GM21825 (cell line): Measurements from ENCODE around the gene FNDC3B.

Experiments
- ATAC-seq: cut with Tn5 transposase; IDR thresholded peaks from one replicate; pipeline ENCODE4 v1.9.1; 2021; ENCODE audit warnings: mild to moderate bottlenecking, moderate library complexity; ENCODE audit not compliant: unreplicated experiment

The FNDC3B gene

DNA sequence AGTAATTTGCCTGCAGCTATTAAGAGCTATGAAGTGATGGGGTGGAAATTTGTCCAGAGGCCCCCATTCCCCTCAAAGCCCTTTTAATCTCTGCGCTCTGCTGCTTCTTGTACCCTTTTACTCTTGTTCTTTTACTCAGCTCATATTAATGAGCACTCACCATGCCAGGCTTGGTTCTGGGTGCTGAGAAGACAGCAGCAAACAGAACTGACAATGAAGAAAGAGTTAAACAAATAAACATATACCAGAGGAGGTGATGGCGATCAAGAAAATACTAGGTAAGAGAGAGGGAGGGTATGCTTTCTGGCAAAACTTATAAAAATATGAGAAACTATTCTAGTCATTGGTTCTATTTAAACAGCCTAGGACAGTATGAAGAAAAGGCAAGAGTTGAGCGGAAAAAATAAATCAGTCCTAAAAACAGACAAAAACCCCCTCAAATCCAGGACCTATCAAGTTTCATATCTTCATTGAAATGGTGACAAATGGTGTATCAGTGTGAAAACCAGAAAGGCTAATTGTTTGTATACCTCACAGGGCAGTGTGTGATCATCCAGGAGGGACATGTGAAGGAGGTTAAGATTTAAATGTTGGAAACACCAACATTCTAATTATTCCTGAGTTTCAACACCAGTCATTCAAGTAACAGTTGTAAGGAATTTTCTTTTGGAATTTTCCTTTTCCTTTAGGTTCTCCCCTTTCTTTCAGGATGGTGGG is 144.9 kb downstream of the FNDC3B start:
- no peak for ATAC-seq

GRCh38 chr3:172185907-172186306 is 146.5 kb downstream of the FNDC3B start:
- ATAC-seq = no peak

- ATAC-seq = no peak
These were observed 147.2 kb downstream of the FNDC3B start for GRCh38 chr3:172186607-172187006.

- ATAC-seq = no peak
These were observed 148.1 kb downstream of the FNDC3B start for GRCh38 chr3:172187511-172187910.

- ATAC-seq = no peak
These were observed 149.1 kb downstream of the FNDC3B start for GRCh38 chr3:172188511-172188910.

- ATAC-seq = no peak
These were observed 149.8 kb downstream of the FNDC3B start for GRCh38 chr3:172189213-172189612.

- no peak for ATAC-seq
These were observed 150.7 kb downstream of the FNDC3B start for GRCh38 chr3:172189987-172190603.

GRCh38 chr3:172190980-172191379 is 151.6 kb downstream of the FNDC3B start:
- ATAC-seq = no peak

DNA sequence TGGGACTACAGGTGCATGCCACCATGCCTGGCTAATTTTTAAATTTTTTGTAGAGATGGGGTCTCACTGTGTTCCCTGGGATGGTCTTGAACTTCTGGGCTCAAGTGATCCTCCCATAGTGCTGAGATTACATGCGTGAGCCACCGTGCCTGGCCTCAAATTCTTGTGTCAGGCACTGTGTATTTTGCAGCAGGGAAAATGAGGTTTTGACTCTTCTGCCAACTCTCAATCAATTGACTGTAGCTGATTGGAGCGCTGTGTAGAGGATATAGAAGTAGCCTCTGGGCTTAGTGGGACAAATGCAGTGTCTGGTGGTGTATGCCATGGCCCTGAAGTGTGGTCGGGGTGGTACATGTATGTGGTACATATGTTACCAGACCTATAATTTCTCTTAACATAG is 152.3 kb downstream of the FNDC3B start:
- no peak for ATAC-seq

GRCh38 chr3:172192830-172193415 is 153.5 kb downstream of the FNDC3B start:
- no peak for ATAC-seq

DNA sequence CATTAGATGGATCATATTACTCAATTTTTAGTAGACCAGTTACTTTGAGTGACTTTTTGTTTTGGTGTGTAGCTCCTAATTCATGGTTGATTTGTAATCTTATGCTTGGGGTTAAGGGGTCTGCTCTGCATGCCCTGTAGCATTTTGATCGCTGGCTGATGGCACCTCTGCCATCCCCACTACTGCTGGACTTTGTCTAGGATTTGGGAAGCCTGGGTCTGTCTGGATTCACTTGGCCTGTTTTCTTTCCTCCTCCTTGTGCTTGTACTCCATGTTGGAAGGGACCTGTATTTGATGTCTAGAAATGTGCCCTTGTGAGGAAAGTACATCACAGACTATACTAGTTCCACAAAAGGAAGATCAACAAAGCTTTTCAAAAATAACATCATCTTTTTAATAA is 154.1 kb downstream of the FNDC3B start:
- ATAC-seq = no peak

DNA sequence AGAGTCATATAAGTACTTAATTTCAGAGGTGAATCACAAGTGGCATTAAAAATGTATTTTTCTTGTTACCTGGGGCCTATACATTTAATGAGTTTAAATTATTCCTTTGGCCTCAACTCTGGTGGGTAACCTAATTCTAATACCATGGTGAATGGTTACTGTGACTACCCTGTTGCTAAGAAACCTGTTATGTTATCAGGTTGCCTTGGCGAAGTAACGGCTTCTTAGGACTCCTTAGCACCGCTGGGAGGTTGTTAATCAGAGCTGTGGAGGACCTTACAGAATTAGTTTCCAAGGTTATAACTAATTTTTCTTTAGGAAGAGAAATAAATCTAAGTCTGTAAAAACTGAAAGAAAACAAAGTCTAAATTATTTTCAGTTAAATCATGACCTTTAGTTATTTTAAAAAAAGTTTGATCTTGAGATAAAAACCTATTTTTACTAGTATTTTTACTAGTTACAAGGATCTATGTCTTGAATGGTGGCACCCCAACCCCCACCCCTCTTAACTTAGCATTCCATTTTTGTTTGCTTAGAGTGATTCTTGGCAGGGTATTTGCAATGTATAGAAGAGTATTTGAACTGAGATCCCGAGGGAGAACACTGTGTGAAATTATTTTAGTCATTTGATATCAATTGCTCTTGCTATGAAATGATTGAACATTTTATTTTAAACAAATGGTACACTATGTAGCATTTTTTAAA is 155.5 kb downstream of the FNDC3B start:
- ATAC-seq = no peak

DNA sequence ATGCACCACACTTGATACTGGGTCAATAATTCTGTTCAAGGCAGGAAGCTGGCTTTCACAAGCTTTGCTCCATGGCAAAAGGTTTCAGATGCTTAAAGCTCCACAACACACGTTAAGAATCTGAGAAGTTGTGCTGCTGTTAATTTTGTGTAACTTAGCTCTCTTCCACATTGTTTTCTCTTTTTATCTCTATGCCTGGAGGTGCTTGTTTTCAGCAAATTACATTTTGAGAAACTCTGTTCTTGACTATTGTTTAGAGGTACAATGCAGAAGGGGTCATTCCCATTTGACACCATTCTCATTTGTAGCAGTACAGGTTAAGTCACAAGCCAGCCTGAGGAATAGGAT is 156.0 kb downstream of the FNDC3B start:
- ATAC-seq = no peak

- ATAC-seq = no peak
These were observed 158.0 kb downstream of the FNDC3B start for GRCh38 chr3:172197344-172197743.

DNA sequence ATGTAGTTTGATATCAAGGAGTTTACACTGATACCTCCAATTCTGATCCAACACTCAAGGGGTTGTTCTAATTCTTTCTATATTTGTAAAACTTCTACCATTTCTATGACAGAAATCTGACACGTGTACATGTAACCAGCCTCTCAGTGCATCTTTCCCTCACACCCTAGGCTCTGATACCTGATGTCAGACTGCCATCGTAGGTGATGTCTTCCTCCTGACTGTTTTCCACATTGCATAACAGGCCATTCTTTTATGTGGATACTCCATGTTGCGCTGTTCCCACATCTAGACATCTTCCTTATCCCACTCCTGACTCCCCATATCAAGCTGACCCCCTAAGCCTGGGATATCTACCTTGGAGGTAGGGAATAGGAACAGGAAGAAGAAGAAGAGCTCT is 159.1 kb downstream of the FNDC3B start:
- no peak for ATAC-seq

GRCh38 chr3:172199850-172200369 is 160.5 kb downstream of the FNDC3B start:
- no peak for ATAC-seq

DNA sequence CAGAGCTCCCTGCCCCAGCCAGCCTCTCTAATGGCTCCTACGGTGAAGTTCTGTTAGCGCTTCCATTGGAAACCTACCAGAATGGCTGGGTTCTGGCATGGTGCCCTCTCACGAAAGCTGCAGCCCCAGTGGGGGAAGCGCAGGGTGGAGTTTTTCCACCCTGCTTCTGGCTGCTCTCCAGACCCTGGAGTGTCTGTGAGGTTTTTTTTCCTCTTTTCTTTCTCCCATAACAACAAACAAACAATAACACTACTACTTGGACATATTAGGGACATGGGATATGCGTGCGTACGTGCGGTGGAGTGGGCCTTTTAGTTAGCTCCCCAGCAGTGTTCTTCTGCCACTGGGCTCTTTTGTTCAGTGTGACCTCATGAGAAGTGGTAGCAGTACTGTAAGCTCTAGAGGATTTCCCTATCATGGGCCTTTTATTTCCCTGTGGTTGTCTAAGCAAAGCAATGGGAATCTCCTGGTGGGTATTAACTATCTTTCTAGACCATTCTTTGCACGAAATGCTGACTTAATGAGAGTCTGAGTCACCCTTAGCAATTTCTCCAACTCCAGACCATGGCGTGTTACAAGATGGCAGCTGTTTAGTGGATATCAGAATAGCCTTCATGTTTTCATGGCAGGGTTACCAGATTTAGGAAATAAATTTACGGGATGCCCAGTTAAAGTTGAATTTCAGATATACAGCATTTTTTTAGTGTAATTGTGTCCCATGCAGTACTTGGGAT is 161.9 kb downstream of the FNDC3B start:
- no peak for ATAC-seq

- no peak for ATAC-seq
These were observed 162.5 kb downstream of the FNDC3B start for GRCh38 chr3:172201870-172202236.

- ATAC-seq = no peak
These were observed 163.4 kb downstream of the FNDC3B start for GRCh38 chr3:172202797-172203196.

- ATAC-seq = no peak
These were observed 164.3 kb downstream of the FNDC3B start for GRCh38 chr3:172203522-172204258.
